Astrocyte (in vitro differentiated cells and primary cell): ENCODE results near the gene LCOR. TPM values are rescaled to one million over a fixed set of nuclear protein-coding genes. Genes with fewer than 3 reads are reported as not detected.

ENCODE experiments used
- DNase-seq: peaks from one replicate; pipeline ENCODE4 v3.0.0-alpha.2; 2010; ENCODE audit warnings: low read depth
- FAIRE-seq: peaks from 2 replicates; lab custom pipeline; 2011; peaks lifted over from hg19 to GRCh38; lab: Jason Lieb, UNC
- H2AFZ ChIP-seq: 2 replicates; pipeline ENCODE4 v1.6.0; 2012; ENCODE audit warnings: low read depth, low read length, inconsistent platforms
- H3K27ac ChIP-seq: 2 replicates; pipeline ENCODE4 v1.5.1; 2011; ENCODE audit warnings: low read depth, low read length, inconsistent platforms
- H3K27me3 ChIP-seq: 2 replicates; pipeline ENCODE4 v1.6.0; 2011; ENCODE audit warnings: low read length, inconsistent platforms; ENCODE audit not compliant: insufficient read depth
- H3K36me3 ChIP-seq: 2 replicates; pipeline ENCODE4 v1.5.1; 2011; ENCODE audit warnings: low read length, inconsistent platforms; ENCODE audit not compliant: insufficient read depth
- H3K4me1 ChIP-seq: 2 replicates; pipeline ENCODE4 v1.5.1; 2011; ENCODE audit warnings: low read length, inconsistent platforms; ENCODE audit not compliant: insufficient read depth
- H3K4me2 ChIP-seq: 2 replicates; pipeline ENCODE4 v1.6.0; 2012; ENCODE audit warnings: low read length, inconsistent platforms
- H3K4me3 ChIP-seq: 2 replicates; pipeline ENCODE4 v1.5.1; 2011; ENCODE audit warnings: low read depth, mild to moderate bottlenecking, low read length, inconsistent platforms; ENCODE audit not compliant: insufficient read depth
- H3K79me2 ChIP-seq: 2 replicates; pipeline ENCODE4 v1.6.0; 2012; ENCODE audit warnings: mild to moderate bottlenecking, low read length, inconsistent platforms; ENCODE audit not compliant: insufficient read depth
- H3K9ac ChIP-seq: 2 replicates; pipeline ENCODE4 v1.6.0; 2012; ENCODE audit warnings: mild to moderate bottlenecking, low read length, inconsistent platforms
- H3K9me3 ChIP-seq: 2 replicates; pipeline ENCODE4 v1.5.1; 2012; ENCODE audit warnings: low read depth, mild to moderate bottlenecking, low read length, inconsistent platforms; ENCODE audit not compliant: insufficient read depth
- H4K20me1 ChIP-seq: 2 replicates; pipeline ENCODE4 v1.6.0; 2012; ENCODE audit warnings: low read length, inconsistent platforms; ENCODE audit not compliant: insufficient read depth
- H3K27ac Mint-ChIP-seq: one replicate; pipeline ENCODE4 v1.8.0; 2021; ENCODE audit warnings: mild to moderate bottlenecking, mixed read lengths; ENCODE audit not compliant: unreplicated experiment
- H3K27me3 Mint-ChIP-seq: one replicate; pipeline ENCODE4 v1.8.0; 2021; ENCODE audit warnings: low read depth, mixed read lengths; ENCODE audit not compliant: unreplicated experiment
- H3K36me3 Mint-ChIP-seq: one replicate; pipeline ENCODE4 v1.8.0; 2021; ENCODE audit warnings: low read depth, mixed read lengths; ENCODE audit not compliant: unreplicated experiment
- H3K4me1 Mint-ChIP-seq: one replicate; pipeline ENCODE4 v1.8.0; 2021; ENCODE audit warnings: low read depth, mixed read lengths; ENCODE audit not compliant: unreplicated experiment
- H3K4me3 Mint-ChIP-seq: one replicate; pipeline ENCODE4 v1.8.0; 2021; ENCODE audit warnings: mild to moderate bottlenecking, moderate library complexity, mixed read lengths; ENCODE audit not compliant: unreplicated experiment
- H3K9me3 Mint-ChIP-seq: one replicate; pipeline ENCODE4 v1.8.0; 2021; ENCODE audit warnings: mild to moderate bottlenecking, mixed read lengths; ENCODE audit not compliant: unreplicated experiment
- CTCF ChIP-seq: IDR thresholded peaks from 2 replicates; pipeline ENCODE4 v1.5.1; 2011; ENCODE audit warnings: low read depth, mild to moderate bottlenecking, inconsistent platforms, low read length, moderate library complexity; ENCODE audit not compliant: insufficient read depth
- EZH2 ChIP-seq: IDR thresholded peaks from 2 replicates; pipeline ENCODE4 v1.6.1; 2012; ENCODE audit warnings: mild to moderate bottlenecking, low read length, inconsistent platforms; ENCODE audit not compliant: insufficient read depth
- total RNA-seq: library from RNA; stranded (reverse); gene quantifications from 2 replicates; pipeline ENCODE4 v1.2.1, GENCODE V29; 2021

The LCOR gene
- total RNA-seq, 1 donor from 2014 or later = 72.0 TPM

- H2AFZ ChIP-seq = no peak overlapping the region
- no peaks in the 10 kb centered on the region for H3K4me1 ChIP-seq
- DNase-seq (no peak), FAIRE-seq (no peak)
- TF ChIP-seq EZH2 = no peak
- no peak for TF ChIP-seq CTCF
- H3K79me2 ChIP-seq = peaks cover 67% of the 10 kb centered on the region
- Mint-ChIP-seq H3K4me3 (no peak overlapping the region), H3K9me3 (no peaks in the 10 kb centered on the region), H3K36me3 (peaks cover 21% of the 10 kb centered on the region), H3K27me3 (no peaks in the 10 kb centered on the region), H3K4me1 (peaks cover 15% of the 10 kb centered on the region), H3K27ac (no peak overlapping the region)
- no peak overlapping the region for H3K9ac ChIP-seq
- H3K27ac ChIP-seq = no peak overlapping the region
- H3K27me3 ChIP-seq = no peaks in the 10 kb centered on the region
- H4K20me1 ChIP-seq = peaks cover 64% of the 10 kb centered on the region
- H3K4me3 ChIP-seq = no peak overlapping the region
- no peaks in the 10 kb centered on the region for H3K9me3 ChIP-seq
- peaks cover 3% of the 10 kb centered on the region for H3K36me3 ChIP-seq
- no peak overlapping the region for H3K4me2 ChIP-seq
Measured at GRCh38 chr10:96912405-96912804, 80.3 kb downstream of the LCOR start.

GRCh38 chr10:96913906-96914305, 81.8 kb downstream of the LCOR start:
- Mint-ChIP-seq H3K9me3 (no peaks in the 10 kb centered on the region), H3K36me3 (peaks cover 20% of the 10 kb centered on the region), H3K27ac (peak overlapping the region; percentile 30), H3K4me3 (no peak overlapping the region), H3K4me1 (peaks cover 23% of the 10 kb centered on the region), H3K27me3 (no peaks in the 10 kb centered on the region)
- H3K4me3 ChIP-seq = no peak overlapping the region
- no peaks in the 10 kb centered on the region for H3K27me3 ChIP-seq
- H3K9me3 ChIP-seq = no peaks in the 10 kb centered on the region
- H3K4me2 ChIP-seq = no peak overlapping the region
- TF ChIP-seq CTCF = no peak
- TF ChIP-seq EZH2 = no peak
- no peak overlapping the region for H3K27ac ChIP-seq
- H2AFZ ChIP-seq = no peak overlapping the region
- H3K9ac ChIP-seq = no peak overlapping the region
- FAIRE-seq (no peak), DNase-seq (no peak)
- peaks cover 3% of the 10 kb centered on the region for H3K36me3 ChIP-seq
- no peaks in the 10 kb centered on the region for H3K4me1 ChIP-seq
- H3K79me2 ChIP-seq = peaks cover 73% of the 10 kb centered on the region
- H4K20me1 ChIP-seq = peaks cover 69% of the 10 kb centered on the region

GRCh38 chr10:96917628-96918027, 85.5 kb downstream of the LCOR start:
- Histone ChIP-seq H2AFZ (no peak overlapping the region), H3K4me3 (no peak overlapping the region), H4K20me1 (peaks cover 59% of the 10 kb centered on the region), H3K79me2 (peaks cover 61% of the 10 kb centered on the region), H3K27ac (no peak overlapping the region), H3K9ac (no peak overlapping the region), H3K27me3 (no peaks in the 10 kb centered on the region), H3K9me3 (no peaks in the 10 kb centered on the region), H3K36me3 (no peaks in the 10 kb centered on the region), H3K4me2 (no peak overlapping the region), H3K4me1 (no peaks in the 10 kb centered on the region)
- peaks cover 24% of the 10 kb centered on the region for H3K4me1 Mint-ChIP-seq
- peaks cover 9% of the 10 kb centered on the region for H3K36me3 Mint-ChIP-seq
- H3K9me3 Mint-ChIP-seq = no peaks in the 10 kb centered on the region
- H3K27me3 Mint-ChIP-seq = no peaks in the 10 kb centered on the region
- TF ChIP-seq EZH2 (no peak), CTCF (no peak)
- no peak for DNase-seq
- no peak overlapping the region for H3K4me3 Mint-ChIP-seq
- FAIRE-seq = no peak
- no peak overlapping the region for H3K27ac Mint-ChIP-seq
